Upper lobe of right lung (tissue), 1 donor: ENCODE results near the gene RAI14. TPM values are rescaled to one million over a fixed set of nuclear protein-coding genes. Genes with fewer than 3 reads are reported as not detected.

Experiments
- ATAC-seq: fragments of 200-7000 bp; cut with Tn5 transposase; one replicate; pipeline ENCODE4 v1.9.1; 2020; ENCODE audit warnings: mild to moderate bottlenecking, moderate library complexity
- DNase-seq: peaks from one replicate; pipeline ENCODE4 v3.0.0-alpha.2; 2020
- H3K27ac ChIP-seq: fragments of 200-600 bp; one replicate; pipeline ENCODE4 v1.8.0; 2022
- H3K27me3 ChIP-seq: fragments of 200-600 bp; one replicate; pipeline ENCODE4 v1.8.0; 2022; ENCODE audit warnings: mild to moderate bottlenecking
- H3K36me3 ChIP-seq: fragments of 200-600 bp; one replicate; pipeline ENCODE4 v1.8.0; 2022
- H3K4me1 ChIP-seq: fragments of 200-600 bp; one replicate; pipeline ENCODE4 v1.8.0; 2022
- H3K4me3 ChIP-seq: fragments of 200-600 bp; one replicate; pipeline ENCODE4 v1.8.0; 2022; ENCODE audit warnings: mild to moderate bottlenecking
- H3K9me3 ChIP-seq: fragments of 200-600 bp; one replicate; pipeline ENCODE4 v1.8.0; 2022
- CTCF ChIP-seq: fragments of 200-600 bp; IDR thresholded peaks from one replicate; pipeline ENCODE4 v1.8.0; 2022; ENCODE audit warnings: antibody characterized with exemption
- intact Hi-C: fragments of 100-400 bp; cut with DNase I; formaldehyde crosslinking; loops from one replicate; pipeline ENCODE4 v1.11.0; 2022
- total RNA-seq: library from RNA; stranded (reverse); fragmentation: NEBNext Ultra II Directional; extraction: Animal tissue kit (Norgen Biotek cat#: 25700); gene quantifications from one replicate; pipeline ENCODE4 v1.2.1, GENCODE V29; 2021
- donor health status: DM: no; HTN: yes; CAD: no; lungs with severe emphysema.

RAI14 gene
- total RNA-seq, 1 donor from 2014 or later = 79.6 TPM

- no peak for TF ChIP-seq CTCF
- ATAC-seq = peak; percentile 75
- no peak overlapping the region for H3K27ac ChIP-seq
These were observed 132.9 kb downstream of the RAI14 start for GRCh38 chr5:34789021-34789531.

GRCh38 chr5:34789639-34790038 is 133.5 kb downstream of the RAI14 start:
- DNase-seq (no peak), ATAC-seq (no peak)
- intact Hi-C loops = no loop called here
- peak overlapping the region; percentile 26 for H3K27ac ChIP-seq
- no peaks in the 10 kb centered on the region for H3K36me3 ChIP-seq
- H3K4me1 ChIP-seq = peaks cover 8% of the 10 kb centered on the region
- TF ChIP-seq CTCF = no peak
- no peak overlapping the region for H3K4me3 ChIP-seq
- H3K27me3 ChIP-seq = no peaks in the 10 kb centered on the region
- H3K9me3 ChIP-seq = no peaks in the 10 kb centered on the region

More at GRCh38 chr5:34789021-34789531, 132.9 kb downstream of the RAI14 start:
- H3K36me3 ChIP-seq = no peaks in the 10 kb centered on the region
- H3K27me3 ChIP-seq = no peaks in the 10 kb centered on the region
- H3K4me3 ChIP-seq = no peak overlapping the region
- no peaks in the 10 kb centered on the region for H3K9me3 ChIP-seq
- peaks cover 8% of the 10 kb centered on the region for H3K4me1 ChIP-seq
- intact Hi-C loops = no loop called here
- no peak for DNase-seq

GRCh38 chr5:34790069-34790468 is 133.9 kb downstream of the RAI14 start:
- intact Hi-C loops = no loop called here
- ATAC-seq (no peak), DNase-seq (no peak)
- Histone ChIP-seq H3K27me3 (no peaks in the 10 kb centered on the region), H3K36me3 (no peaks in the 10 kb centered on the region), H3K9me3 (no peaks in the 10 kb centered on the region), H3K4me1 (peaks cover 8% of the 10 kb centered on the region), H3K4me3 (no peak overlapping the region), H3K27ac (peak overlapping the region; percentile 26)
- no peak for TF ChIP-seq CTCF

GRCh38 chr5:34791761-34792244 is 135.7 kb downstream of the RAI14 start:
- ATAC-seq = peak; percentile 33
- no peaks in the 10 kb centered on the region for H3K9me3 ChIP-seq
- no peak overlapping the region for H3K27ac ChIP-seq
- H3K36me3 ChIP-seq = peaks cover 10% of the 10 kb centered on the region
- H3K27me3 ChIP-seq = no peaks in the 10 kb centered on the region
- intact Hi-C loops = no loop called here
- H3K4me1 ChIP-seq = peaks cover 8% of the 10 kb centered on the region
- H3K4me3 ChIP-seq = no peak overlapping the region
- DNase-seq = no peak
- TF ChIP-seq CTCF = no peak

GRCh38 chr5:34802834-34803563 is 146.9 kb downstream of the RAI14 start:
- Histone ChIP-seq H3K9me3 (no peaks in the 10 kb centered on the region), H3K27ac (no peak overlapping the region), H3K4me3 (no peak overlapping the region), H3K4me1 (no peaks in the 10 kb centered on the region), H3K36me3 (peaks cover 33% of the 10 kb centered on the region), H3K27me3 (no peaks in the 10 kb centered on the region)
- ATAC-seq = no peak
- DNase-seq = no peak
- TF ChIP-seq CTCF = no peak
- intact Hi-C loops = no loop called here
